Hematopoietic multipotent progenitor cell treated with erythropoietin and hydrocortisone succinate and interleukin-3 and kit ligand, for 6 days (in vitro differentiated cells): ENCODE measurements around the gene EXOC4.
A peak's percentile ranks its signal among the peaks of the same experiment; 100 is the strongest.
"Not testable (repeated sequence)": the region's sequence is repeated elsewhere in the genome, so short reads cannot be mapped to it uniquely, and the experiment has no call there.

Experiments used
- DNase-seq: peaks from one replicate; pipeline ENCODE4 v3.0.0-alpha.2; 2015

The EXOC4 gene

GRCh38 chr7:133252858-133253518 is at the start of gene EXOC4:
Gene EXOC4, plus strand, starts transcription at chr7:133253078.
- peak; percentile 99 for DNase-seq

GRCh38 chr7:133203490-133203889 is 49.4 kb upstream of the EXOC4 start:
- DNase-seq = no peak

DNA sequence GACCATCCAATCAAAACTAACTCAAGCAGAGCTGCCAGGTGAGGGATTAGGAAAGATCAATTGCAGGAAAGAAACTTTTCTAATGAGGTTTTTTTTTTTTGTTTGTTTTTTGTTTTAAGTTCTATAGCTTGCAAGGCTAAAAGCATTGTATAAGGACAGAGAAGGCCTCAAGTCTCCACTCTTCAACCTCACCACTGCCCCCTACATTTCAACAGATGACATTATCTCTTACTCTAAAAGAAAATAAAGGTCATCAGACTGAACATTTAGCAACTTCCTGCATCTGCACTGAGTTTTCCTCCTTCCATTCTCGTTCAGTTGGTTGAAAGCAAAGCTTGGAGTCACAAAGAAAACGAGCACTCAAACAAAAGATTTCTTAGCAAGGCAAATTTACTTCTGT is 45.2 kb upstream of the EXOC4 start:
- peak; percentile 42 for DNase-seq

- DNase-seq = not testable (repeated sequence)
Observed at GRCh38 chr7:133210817-133211216, 42.1 kb upstream of the EXOC4 start.

DNA sequence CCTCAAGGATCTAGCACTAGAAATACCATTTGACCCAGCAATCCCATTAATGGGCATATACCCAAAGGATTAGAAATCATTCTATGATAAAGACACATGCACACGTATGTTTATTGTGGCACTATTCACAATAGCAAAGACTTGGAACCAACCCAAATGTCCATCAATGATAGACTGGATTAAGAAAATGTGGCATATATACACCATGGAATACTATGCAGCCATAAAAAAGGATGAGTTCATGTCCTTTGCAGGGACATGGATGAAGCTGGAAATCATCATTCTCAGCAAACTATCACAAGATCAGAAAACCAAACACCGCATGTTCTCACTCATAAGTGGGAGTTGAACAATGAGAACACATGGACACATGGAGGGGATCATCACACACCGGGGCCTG is 39.1 kb upstream of the EXOC4 start:
- not testable (repeated sequence) for DNase-seq

DNA sequence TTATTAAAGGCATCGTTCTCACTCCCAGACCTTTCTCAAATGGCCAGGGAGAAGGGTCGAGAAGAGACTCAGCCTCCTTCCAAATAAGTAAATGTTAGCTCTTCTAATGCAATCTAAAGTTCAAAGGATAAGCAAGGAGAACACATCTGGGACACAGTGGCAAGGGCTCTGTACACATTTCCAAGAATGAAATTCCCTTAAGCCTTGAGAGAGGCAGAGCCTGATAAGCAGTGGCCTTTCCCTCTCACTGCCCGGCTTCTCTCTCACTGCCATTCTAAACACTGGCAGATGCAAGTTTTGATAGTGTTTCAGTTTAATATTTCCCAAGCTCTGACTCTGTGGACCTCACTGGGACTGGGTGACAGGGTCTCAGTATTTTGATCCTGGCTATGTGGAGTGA is 35.1 kb upstream of the EXOC4 start:
- DNase-seq = no peak

GRCh38 chr7:133230591-133231194 is 22.2 kb upstream of the EXOC4 start:
- peak; percentile 71 for DNase-seq

- DNase-seq = no peak
Observed at GRCh38 chr7:133233142-133233541, 19.7 kb upstream of the EXOC4 start.

DNA sequence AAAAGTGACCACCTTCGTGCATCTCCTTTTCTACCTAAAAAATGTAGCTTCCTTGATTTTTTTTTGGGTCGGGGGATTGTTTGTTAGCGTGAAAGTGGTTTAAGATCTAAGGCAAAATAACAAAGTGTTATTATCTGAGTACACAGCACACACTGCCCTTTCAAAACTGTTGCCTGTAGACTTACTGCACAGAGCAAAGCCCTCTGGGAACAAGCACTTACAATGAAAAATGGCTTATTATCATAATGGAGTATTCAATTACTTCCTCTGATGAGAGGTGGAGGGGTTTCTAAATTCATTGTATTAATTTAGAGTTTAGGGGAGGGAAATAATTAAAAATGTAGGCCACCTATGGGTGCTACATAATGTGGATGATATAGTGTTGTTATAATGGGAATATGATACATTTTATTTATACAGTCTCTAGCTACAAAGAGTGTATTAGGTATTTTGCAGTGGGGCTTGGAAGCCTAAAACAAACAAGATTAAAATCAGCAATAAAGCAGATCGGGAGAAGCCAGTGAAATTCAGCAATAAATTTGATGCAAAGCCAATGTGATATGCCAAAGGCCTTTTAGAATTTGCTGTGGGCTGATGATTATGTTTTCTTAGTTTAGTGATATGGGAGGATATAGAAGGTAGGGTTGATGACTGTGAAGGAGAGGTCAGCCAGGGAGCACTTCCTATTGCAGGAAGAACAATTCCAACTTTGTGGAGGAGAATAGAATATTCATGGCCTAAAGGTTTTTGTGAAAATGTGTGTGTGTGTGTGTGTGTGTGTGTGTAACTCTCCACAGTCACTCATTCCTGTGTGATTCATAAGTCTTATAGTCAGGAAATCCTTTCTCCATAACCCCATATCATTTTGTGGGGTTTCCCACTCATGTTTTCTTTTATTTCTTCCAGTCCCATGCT is 17.7 kb upstream of the EXOC4 start:
- DNase-seq = no peak

DNA sequence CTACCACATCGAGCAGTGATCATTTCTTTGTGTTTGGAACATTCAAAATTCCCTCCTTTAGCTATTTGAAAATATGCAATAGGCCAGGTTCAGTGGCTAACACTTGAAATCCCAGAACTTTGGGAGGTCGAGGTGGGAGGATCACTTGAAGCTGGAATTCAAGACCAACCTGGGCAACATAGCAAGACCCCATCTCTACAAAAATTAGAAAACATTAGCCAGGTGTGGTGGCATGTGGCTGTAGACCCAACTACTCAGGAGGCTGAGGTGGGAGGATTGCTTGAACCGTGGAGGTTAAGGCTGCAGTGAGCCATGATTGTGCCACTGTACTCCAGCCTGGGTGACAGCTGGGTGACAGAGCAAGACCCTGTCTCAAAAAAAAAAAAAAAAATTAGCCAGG is 15.3 kb upstream of the EXOC4 start:
- DNase-seq = no peak

DNA sequence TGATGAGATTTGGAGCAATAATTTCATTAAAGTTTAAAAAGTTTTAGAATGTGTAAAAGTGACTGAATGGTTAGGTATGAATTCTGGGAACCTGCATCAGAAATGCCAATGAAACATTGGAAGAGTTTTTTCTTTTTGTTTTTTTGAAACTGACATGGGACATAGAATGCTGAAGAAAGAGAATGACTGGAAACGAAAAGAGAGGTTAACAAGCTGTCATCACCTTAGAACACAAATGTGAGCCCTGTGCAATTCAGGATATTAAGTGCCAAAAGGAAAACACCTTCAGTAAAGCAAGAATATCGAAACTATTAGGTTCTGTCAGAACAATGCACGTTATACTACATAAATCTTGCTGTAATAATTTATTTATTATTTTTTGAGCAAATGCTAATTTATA is 12.6 kb upstream of the EXOC4 start:
- no peak for DNase-seq

DNA sequence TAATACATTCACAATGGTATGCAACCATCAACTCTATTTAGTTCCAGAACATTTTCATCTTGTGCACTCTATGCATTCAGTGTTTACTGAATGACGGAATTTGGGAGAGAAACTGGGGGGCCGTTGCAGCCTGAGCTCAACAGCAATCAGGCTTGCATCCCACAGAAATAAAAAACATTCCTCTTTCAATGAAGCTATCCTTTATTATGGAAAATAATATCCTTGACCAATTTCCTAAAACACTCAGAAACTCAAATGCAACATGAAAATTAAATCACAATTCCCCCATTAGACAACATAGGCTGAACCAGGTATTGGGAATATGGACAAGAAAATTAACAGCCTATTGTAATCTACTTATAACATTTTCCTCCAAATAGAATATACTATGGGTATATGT is 6.3 kb upstream of the EXOC4 start:
- DNase-seq = no peak

DNA sequence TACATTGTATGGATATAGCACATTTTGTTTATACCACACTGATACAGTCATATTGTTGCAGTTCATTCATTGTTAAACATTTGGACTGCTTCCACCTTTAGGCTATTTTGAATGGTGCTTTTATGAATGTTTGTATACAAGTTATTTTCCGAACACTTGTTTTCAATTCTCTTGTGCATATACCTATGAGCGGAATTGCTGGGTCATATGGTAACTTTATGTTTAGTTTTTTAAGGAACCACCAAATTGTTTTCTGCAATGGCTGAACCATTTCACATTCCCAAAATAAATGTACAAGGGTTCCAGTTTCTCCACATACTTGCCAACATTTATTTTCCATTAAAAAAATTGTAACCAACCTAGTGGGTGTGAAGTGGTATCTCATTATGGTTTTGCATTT is 4.0 kb upstream of the EXOC4 start:
- DNase-seq = no peak

GRCh38 chr7:133252506-133252857 is 396 bp upstream of the EXOC4 start:
- DNase-seq = no peak

DNA sequence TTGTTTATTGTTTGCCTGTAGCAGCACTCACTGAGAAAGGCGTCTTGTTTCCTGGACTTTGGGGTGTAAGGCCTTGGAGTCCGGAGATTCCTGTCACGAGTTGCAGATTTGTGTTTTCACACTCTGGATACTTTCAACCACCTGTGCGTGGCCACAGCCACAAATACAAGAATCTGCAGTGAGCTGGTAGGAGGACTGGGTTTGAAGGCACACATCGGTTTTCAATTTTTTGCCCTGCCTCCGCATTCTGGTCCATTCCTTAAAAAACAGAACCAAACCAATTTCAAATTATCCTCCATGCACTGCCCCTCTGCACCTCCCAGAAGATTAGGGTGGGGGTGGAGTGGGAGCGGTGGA is 619 bp downstream of the EXOC4 start:
- peak; percentile 32 for DNase-seq

- no peak for DNase-seq
Observed at GRCh38 chr7:133255486-133255885, 2.6 kb downstream of the EXOC4 start.

DNA sequence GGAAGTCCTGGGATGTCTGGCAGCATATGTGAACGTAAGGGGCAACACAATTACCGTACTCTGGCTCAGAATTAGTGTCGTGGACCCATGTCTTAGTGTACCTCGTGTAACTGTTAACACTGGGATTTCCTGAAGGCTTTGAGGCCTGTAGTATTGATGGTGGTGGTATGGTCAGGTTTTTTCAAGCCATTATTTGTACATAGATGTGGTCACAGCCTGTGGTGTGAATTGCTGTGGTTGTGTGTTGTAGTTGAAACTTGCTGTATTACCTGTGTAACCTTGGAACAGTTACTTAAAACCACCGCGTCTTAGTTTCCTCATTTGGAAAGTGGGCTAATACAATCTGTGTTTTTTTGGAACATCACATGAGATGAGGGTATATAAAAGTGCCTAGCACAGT is 5.3 kb downstream of the EXOC4 start:
- DNase-seq = no peak

DNA sequence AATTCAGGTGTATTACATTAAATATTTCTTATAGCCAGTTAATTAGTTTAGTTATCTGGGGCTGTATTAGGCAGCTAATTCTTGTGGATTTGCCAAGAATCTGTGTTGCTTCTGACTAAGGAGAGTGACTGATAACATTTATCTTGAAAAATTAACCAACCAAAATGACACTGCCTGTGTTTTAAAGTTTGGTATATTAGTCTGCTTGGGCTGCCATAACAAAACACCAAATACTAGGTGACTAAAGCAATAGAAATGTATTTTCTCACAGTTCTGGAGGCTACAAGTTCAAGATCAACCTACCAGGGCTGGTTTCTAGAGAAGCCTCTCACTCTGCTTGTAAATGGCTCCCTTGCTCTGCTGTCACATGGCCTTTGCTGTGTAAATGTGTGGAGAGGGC is 12.9 kb downstream of the EXOC4 start:
- no peak for DNase-seq

DNA sequence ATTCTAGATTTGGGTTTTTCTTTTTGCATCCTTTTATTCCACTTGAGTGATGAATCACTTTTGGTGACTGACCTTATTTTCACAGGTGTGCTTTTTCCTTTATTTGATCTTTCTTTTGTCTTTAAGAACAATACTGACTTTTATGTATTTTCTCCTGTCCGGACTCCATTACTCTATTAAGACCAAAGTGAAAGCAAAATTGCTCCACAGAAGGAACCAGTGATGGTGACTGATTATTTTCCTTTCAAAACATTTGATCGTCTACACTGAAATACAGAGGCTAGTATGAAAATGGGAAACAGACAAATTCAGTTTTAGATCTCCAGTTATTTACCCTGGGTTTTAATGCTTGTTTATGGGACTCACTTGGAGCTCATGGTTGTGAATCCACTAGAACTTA is 15.5 kb downstream of the EXOC4 start:
- no peak for DNase-seq

DNA sequence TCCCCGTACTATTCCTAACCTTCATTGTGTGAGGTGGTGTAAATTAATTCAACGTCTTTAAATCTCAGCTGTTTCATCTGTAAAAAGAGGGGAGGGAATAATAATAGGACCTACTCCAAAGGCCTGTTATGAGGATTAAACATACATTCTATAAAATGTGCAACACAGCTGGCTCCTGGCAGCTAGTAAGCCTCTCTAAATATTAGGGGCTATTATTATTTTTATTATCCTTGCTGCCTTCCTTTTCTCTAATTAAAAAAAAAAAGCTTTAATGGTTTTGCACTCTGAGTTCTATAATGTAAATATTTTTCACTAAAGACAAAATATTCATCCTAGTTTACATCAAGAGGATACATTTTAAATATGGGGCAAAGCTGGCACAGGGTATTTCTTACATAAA is 19.5 kb downstream of the EXOC4 start:
- DNase-seq = no peak

DNA sequence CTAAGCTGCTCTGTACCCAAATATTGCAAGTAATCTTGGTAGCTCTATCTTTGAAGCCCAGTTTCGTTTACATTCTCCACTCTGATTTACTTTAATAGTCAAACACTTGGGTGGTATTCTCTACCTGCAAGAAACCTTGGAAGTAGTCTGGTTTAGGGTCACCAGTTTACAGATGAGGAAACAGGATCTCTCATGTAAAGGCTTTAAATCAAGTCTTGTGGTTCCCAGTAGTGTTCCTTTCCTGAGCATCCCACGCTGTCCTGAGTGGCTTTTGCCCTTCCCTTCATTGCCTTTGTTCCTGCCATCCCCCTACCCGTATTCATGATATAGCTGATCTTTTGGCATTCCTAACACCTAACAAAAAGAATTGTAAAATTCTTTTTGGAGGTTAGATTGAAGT is 20.3 kb downstream of the EXOC4 start:
- no peak for DNase-seq

- DNase-seq = no peak
Observed at GRCh38 chr7:133274265-133274664, 21.4 kb downstream of the EXOC4 start.

- DNase-seq = no peak
Observed at GRCh38 chr7:133275008-133275407, 22.1 kb downstream of the EXOC4 start.

GRCh38 chr7:133275446-133276095 is 22.7 kb downstream of the EXOC4 start:
- no peak for DNase-seq
